ENCODE data around the gene LRRC1.

LRRC1 gene

GRCh38 chr6:53851561-53851960 is 56.8 kb downstream of the LRRC1 start:
- DNase-seq: no peak

- DNase-seq: no peak
Measured at GRCh38 chr6:53852805-53853204, 58.0 kb downstream of the LRRC1 start.

GRCh38 chr6:53854843-53855567 is 60.2 kb downstream of the LRRC1 start:
- no peak for DNase-seq

GRCh38 chr6:53855940-53856339 is 61.1 kb downstream of the LRRC1 start:
- DNase-seq: no peak

- DNase-seq: no peak
Measured at GRCh38 chr6:53857318-53858094, 62.7 kb downstream of the LRRC1 start.

- DNase-seq: no peak
Measured at GRCh38 chr6:53858196-53858595, 63.4 kb downstream of the LRRC1 start.

GRCh38 chr6:53858913-53859312 is 64.1 kb downstream of the LRRC1 start:
- no peak for DNase-seq

- DNase-seq: no peak
Measured at GRCh38 chr6:53860511-53860910, 65.7 kb downstream of the LRRC1 start.

GRCh38 chr6:53861518-53861917 is 66.7 kb downstream of the LRRC1 start:
- no peak for DNase-seq

- DNase-seq: no peak
Measured at GRCh38 chr6:53862662-53863462, 68.1 kb downstream of the LRRC1 start.

- peak; percentile 91 for DNase-seq
Measured at GRCh38 chr6:53864781-53865180, 70.0 kb downstream of the LRRC1 start.

- no peak for DNase-seq
Measured at GRCh38 chr6:53866226-53866625, 71.4 kb downstream of the LRRC1 start.

- peak; percentile 48 for DNase-seq
Measured at GRCh38 chr6:53868626-53869025, 73.8 kb downstream of the LRRC1 start.

- DNase-seq: no peak
Measured at GRCh38 chr6:53869964-53870363, 75.2 kb downstream of the LRRC1 start.

- DNase-seq: no peak
Measured at GRCh38 chr6:53873922-53874321, 79.1 kb downstream of the LRRC1 start.

- no peak for DNase-seq
Measured at GRCh38 chr6:53874964-53875363, 80.2 kb downstream of the LRRC1 start.

GRCh38 chr6:53877151-53877550 is 82.3 kb downstream of the LRRC1 start:
- DNase-seq: no peak

GRCh38 chr6:53878808-53879207 is 84.0 kb downstream of the LRRC1 start:
- DNase-seq: no peak

GRCh38 chr6:53879608-53880007 is 84.8 kb downstream of the LRRC1 start:
- no peak for DNase-seq

- no peak for DNase-seq
Measured at GRCh38 chr6:53887316-53887715, 92.5 kb downstream of the LRRC1 start.

GRCh38 chr6:53888931-53889330 is 94.1 kb downstream of the LRRC1 start:
- no peak for DNase-seq

- DNase-seq: no peak
Measured at GRCh38 chr6:53889365-53889764, 94.6 kb downstream of the LRRC1 start.

- DNase-seq: no peak
Measured at GRCh38 chr6:53892707-53893106, 97.9 kb downstream of the LRRC1 start.

GRCh38 chr6:53894091-53894490 is 99.3 kb downstream of the LRRC1 start:
- DNase-seq: peak; percentile 10
